GM18507 (cell line): ENCODE results near the gene RPTOR.

Experiments
- DNase-seq: peaks from one replicate; pipeline ENCODE4 v3.0.0; 2011; ENCODE audit warnings: low read depth; ENCODE audit not compliant: insufficient read length; ENCODE audit errors: extremely low spot score
- FAIRE-seq: peaks from 2 replicates; lab custom pipeline; 2011; peaks lifted over from hg19 to GRCh38; lab: Jason Lieb, UNC

RPTOR gene

GRCh38 chr17:80511222-80512180 lies 33.1 kb upstream of the RPTOR start:
- FAIRE-seq (no peak), DNase-seq (no peak)

DNA sequence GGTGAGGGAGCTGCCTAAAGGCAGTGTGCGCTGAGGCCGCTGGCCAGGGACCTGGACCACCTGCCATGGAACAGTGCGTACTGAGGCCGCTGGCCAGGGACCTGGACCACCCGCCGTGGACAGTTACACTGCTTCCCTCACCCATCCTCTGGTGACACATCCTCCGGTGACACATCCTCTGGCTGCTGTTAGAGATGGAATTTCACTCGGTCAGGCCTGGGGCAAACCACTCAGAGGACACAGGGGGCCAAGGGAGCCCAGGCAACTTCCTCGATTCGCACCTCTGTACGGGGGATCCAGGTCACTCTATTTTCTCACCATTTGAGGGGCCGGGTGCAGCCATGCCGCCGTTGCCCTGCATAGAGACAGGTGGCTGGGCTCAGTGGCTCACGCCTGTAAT lies 32.4 kb upstream of the RPTOR start:
- FAIRE-seq: no peak

DNA sequence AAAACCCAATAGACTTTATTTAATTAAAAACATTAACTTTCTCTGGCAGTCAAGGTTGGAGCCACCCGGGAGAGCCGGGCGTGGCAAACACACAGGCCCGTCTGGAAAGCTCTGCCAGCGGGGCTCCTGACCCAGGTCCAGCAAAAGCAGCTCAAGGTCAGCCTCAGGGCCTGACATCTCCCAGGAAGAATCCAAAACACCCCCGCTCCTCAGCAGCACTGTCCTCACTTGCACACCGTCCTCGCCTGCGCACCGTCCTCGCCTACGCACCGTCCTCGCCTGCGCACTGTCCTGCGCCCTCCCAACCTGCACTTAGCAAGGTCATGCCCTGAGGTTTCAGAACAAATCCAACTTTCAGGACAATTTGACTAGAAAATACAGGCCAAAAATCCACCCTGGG lies 31.4 kb upstream of the RPTOR start:
- DNase-seq (no peak), FAIRE-seq (no peak)

More for the DNA sequence above, 32.4 kb upstream of the RPTOR start:
- no peak for DNase-seq

DNA sequence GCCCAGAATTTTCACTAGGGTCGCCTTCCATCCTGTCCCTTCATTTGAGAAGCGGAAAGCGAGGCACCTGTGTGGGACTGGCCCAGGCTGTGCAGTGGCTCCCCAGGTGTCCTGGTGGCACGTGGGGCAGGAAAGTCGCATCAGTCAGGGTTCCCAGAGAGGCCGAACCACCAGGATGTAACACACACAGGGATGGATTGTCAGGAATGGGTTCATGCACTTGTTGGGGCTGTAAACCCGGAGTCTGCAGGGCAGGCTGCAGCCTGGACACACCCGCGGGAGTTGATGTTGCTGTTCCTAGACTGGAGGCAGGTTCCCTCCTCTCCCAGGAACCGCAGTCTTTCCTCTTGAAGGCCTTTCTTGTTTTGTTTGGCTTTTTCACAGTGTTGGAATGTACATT lies 30.7 kb upstream of the RPTOR start:
- DNase-seq (no peak), FAIRE-seq (no peak)

GRCh38 chr17:80516171-80516932 lies 28.3 kb upstream of the RPTOR start:
- FAIRE-seq (no peak), DNase-seq (no peak)

GRCh38 chr17:80517641-80518040 lies 27.0 kb upstream of the RPTOR start:
- DNase-seq (no peak), FAIRE-seq (no peak)

DNA sequence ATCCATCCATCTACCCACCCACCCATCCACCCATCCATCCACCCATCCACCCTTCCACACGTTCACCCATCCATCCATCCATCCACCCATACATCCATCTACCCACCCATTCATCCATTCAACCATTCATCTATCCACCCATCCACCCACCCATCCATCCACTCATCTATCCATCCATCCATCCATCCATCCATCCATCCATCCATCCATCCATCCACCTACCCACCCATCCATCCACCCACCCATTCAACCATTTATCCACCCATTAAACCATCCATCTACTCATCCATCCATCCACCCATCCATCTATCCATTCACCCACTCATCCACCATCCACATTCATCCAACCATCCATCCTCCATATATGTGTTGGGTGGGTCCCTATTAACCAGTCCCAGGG lies 26.2 kb upstream of the RPTOR start:
- FAIRE-seq: no peak

GRCh38 chr17:80519091-80519781 lies 25.4 kb upstream of the RPTOR start:
- FAIRE-seq (no peak), DNase-seq (no peak)

More for the DNA sequence above, 26.2 kb upstream of the RPTOR start:
- DNase-seq: no peak

DNA sequence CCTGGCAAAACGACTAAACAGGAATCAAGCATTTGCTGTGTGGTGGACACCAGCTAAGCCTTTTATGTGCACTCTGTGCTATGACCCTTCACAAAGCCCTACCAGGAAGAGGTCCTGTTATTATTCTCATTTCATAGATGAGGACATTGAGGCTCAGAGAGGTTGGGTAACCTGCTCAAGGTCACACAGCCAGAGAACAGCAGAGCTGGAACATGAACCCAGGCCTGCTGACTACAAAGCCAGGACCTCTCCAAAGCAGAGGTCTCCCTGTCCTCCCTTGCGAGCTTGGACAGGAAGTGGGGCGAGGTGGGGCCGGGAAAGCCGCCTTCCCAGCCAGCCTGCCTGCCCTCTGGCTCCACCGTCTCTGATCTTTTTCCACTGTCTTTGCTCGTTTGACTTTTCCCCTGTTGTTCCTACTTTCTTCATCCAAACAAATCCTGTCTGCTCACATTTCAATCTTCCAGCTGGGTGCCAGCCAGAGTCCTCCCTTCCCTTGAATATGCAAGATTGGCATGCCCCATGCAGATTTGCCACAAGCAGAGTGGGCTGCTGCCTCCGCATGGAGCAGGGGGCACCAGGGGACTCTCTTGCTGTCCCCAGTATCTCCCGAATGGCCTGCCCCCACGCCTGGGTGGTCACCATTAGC lies 23.7 kb upstream of the RPTOR start:
- no peak for DNase-seq
- FAIRE-seq: no peak

- FAIRE-seq: no peak
These were observed 21.4 kb upstream of the RPTOR start for GRCh38 chr17:80523054-80523744.

DNA sequence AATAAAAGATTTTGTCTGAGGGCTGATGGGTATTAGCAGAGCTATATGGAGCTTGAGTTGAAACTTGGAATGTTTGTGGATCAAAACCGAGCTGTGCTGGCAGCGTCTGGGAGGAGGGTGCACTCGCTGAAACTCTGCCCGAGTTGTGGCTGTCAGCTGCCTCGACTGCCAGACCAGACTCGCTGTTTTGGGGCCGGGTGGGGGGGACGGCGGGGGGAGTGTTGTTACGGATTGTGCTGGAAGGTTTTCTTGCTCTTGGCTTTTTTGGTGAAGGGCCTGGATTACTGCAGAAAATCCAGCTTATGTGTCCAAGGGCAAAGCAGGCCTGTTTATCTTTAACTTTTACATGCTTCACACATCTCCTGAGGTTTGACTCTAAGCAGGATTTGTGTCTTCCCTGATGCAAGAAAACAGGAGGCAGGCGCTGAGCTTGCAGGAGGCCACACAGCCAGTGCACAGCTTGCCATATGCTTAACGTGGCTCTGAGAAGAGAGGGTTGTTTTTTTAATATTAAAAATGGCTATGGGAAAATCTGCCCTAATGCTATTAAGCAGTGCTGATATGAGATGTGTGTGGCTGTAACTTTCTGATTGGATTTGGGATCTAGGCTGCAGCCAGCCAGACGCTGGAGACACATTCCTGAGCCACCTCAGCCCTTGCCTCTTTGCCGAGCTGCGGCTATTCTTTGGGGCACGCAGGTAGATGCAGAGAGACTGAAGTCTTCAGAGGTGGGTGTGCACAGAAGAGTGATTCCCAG lies 20.5 kb upstream of the RPTOR start:
- FAIRE-seq (no peak), DNase-seq (no peak)

More at GRCh38 chr17:80523054-80523744, 21.4 kb upstream of the RPTOR start:
- no peak for DNase-seq

GRCh38 chr17:80526116-80526910 lies 18.3 kb upstream of the RPTOR start:
- DNase-seq (no peak), FAIRE-seq (no peak)

GRCh38 chr17:80527016-80527645 lies 17.5 kb upstream of the RPTOR start:
- FAIRE-seq (no peak), DNase-seq (no peak)

- FAIRE-seq: no peak
- no peak for DNase-seq
These were observed 16.1 kb upstream of the RPTOR start for GRCh38 chr17:80528536-80528935.

DNA sequence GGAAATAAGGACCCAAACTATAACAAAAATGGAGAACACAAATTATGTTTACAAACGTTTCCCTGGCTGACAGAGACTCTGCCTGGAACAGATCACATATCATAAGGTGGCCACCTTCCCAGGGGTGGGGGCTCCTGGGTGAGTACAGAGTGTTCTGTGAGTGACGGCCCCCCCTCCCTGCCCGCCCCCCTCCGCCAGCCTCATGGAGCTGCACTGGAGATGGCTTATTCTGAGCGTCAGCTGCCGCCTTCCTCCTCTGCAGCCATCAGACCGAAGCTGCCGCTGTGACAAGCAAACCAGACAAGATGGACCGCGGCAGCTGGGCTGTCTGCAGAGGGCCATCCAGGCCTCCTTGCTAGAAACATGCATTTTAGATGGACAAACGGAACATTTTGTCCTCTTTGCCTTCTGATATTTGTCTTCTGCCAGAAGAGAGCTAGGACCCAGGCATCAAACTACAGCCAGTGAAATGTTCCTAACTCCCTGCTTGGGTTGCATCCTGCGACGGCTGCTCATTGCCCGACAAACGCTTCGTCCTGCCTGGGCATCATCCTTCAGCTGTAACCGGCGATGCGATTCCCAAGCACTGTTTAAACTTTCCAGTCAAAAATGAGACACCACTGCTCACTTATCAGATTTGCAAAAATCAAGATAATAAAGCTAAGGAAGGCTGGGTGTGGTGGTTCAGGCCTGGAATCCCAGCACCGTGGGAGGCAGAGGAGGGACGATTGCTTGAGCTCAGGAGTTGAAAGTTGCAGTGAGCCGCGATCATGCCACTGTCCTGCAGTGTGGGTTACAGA lies 15.3 kb upstream of the RPTOR start:
- no peak for DNase-seq
- FAIRE-seq: no peak

GRCh38 chr17:80529904-80530292 lies 14.7 kb upstream of the RPTOR start:
- FAIRE-seq (no peak), DNase-seq (no peak)
